ENCODE measurements around the gene SUMO3. TPM values are rescaled to one million over a fixed set of nuclear protein-coding genes. Genes with fewer than 3 reads are reported as not detected.

The SUMO3 gene
- total and polyA plus RNA-seq, 10 of the 15 experiments (the other 5 are each of a cell fraction or from before 2014, with no cell fraction given), result 14.3 to 164 (median 89.9) TPM

- Histone ChIP-seq H3K4me2 (ENCODE audit: control insufficient read depth, insufficient read depth) (no peak overlapping the region), H3K9me3 (replicated peaks; ENCODE audit: control insufficient read depth, insufficient read depth, low read length) (no peaks in the 10 kb centered on the region), H3K36me3 (ENCODE audit: control insufficient read depth in 2 of 2, insufficient read depth in 2 of 2, low read length in 1 of 2) (no peaks in the 10 kb centered on the region), H4K20me1 (ENCODE audit: control insufficient read depth, insufficient read depth) (no peaks in the 10 kb centered on the region), H3K27me3 (replicated peaks in 1 of 2; ENCODE audit: control insufficient read depth in 2 of 2, insufficient read depth in 2 of 2, low read length in 1 of 2) (no peaks in the 10 kb centered on the region), H3K79me2 (ENCODE audit: control insufficient read depth, insufficient read depth, low read length) (no peaks in the 10 kb centered on the region), H2AFZ (ENCODE audit: control insufficient read depth, low read depth, low read length) (no peak overlapping the region), H3K4me1 (ENCODE audit: control insufficient read depth, insufficient read depth, low read length) (no peaks in the 10 kb centered on the region), H3K9ac (ENCODE audit: control insufficient read depth, insufficient read depth, low read length) (no peak overlapping the region), H3K27ac (ENCODE audit: control insufficient read depth, insufficient read depth) (no peak overlapping the region), H3K4me3 (no peak overlapping the region)
- BruUV-seq (replicated peaks), result no TSS peak
- ChIA-PET CTCF (interaction anchor here (0.8 kb wide), 1 partner anchor 34 kb away, joined by 3 read pairs; the partner anchor contains the start of gene UBE2G2), POLR2A (no interaction called here), SMC1A (ENCODE audit: uncharacterized antibody, unreplicated experiment) (no interaction called here), RAD21 (ENCODE audit: unreplicated experiment) (no interaction called here)
- in situ Hi-C loops (cut with MboI) (no loop called here), intact Hi-C loops (cut with micrococcal nuclease; ENCODE audit: unreplicated experiment) (no loop called here)
- no peak for ATAC-seq
- WGBS (ENCODE audit: insufficient coverage, insufficient replicate concordance, low lambda C conversion rate, missing lambda C conversion rate), result 53% methylated on average over 6 of the region's 8 CpGs
- no peak for FAIRE-seq
- no peak for DNase-seq (ENCODE audit: low read depth, low spot score)
- TF ChIP-seq RELB (IDR thresholded peaks at IDR 0.05; ENCODE audit: low read depth), result no peak
- TF ChIP-seq LARP7 (IDR thresholded peaks at IDR 0.05), result no peak
- no peak for TF ChIP-seq FOXK2 (IDR thresholded peaks at IDR 0.05)
- TF ChIP-seq ATF3 (IDR thresholded peaks at IDR 0.05; ENCODE audit: borderline replicate concordance, extremely low read depth, low read depth, low read length), result no peak
- no peak for TF ChIP-seq GATAD2B (conservative IDR thresholded peaks at IDR 0.05; ENCODE audit: low read depth)
- no peak for TF ChIP-seq TCF3 (IDR thresholded peaks at IDR 0.05; ENCODE audit: borderline replicate concordance, insufficient read depth, low read depth, low read length)
- TF ChIP-seq BCL3 (IDR thresholded peaks at IDR 0.05; ENCODE audit: borderline replicate concordance, insufficient read depth, low read depth, low read length, poor library complexity, severe bottlenecking), result no peak
- no peak for TF ChIP-seq USF2 (IDR thresholded peaks at IDR 0.05; ENCODE audit: borderline replicate concordance, low read depth, low read length)
- TF ChIP-seq USF1 (IDR thresholded peaks at IDR 0.05; ENCODE audit: borderline replicate concordance, extremely low read length, insufficient read depth, low read depth, low read length), result no peak
- TF ChIP-seq IKZF1 (conservative IDR thresholded peaks at IDR 0.05), result no peak
- TF ChIP-seq NFYA (IDR thresholded peaks at IDR 0.05; ENCODE audit: borderline replicate concordance, low read depth, low read length), result no peak
- no peak for TF ChIP-seq MYB (IDR thresholded peaks at IDR 0.05; ENCODE audit: borderline replicate concordance, low read depth, low read length)
- TF ChIP-seq ZNF592 (IDR thresholded peaks at IDR 0.05), result no peak
- no peak for TF ChIP-seq STAT3 (IDR thresholded peaks at IDR 0.05; ENCODE audit: low read depth, low read length)
Measured at GRCh38 chr21:44835647-44835973, 17.7 kb upstream of the SUMO3 start.
